ENCODE measurements around the gene GTF2H3. TPM values are rescaled to one million over a fixed set of nuclear protein-coding genes. Genes with fewer than 3 reads are reported as not detected.
A peak's percentile ranks its signal among the peaks of the same experiment; 100 is the strongest.

Gene GTF2H3
- total RNA-seq, 2 experiments from 2014 or later = 36.6 to 40.3 TPM

DNA sequence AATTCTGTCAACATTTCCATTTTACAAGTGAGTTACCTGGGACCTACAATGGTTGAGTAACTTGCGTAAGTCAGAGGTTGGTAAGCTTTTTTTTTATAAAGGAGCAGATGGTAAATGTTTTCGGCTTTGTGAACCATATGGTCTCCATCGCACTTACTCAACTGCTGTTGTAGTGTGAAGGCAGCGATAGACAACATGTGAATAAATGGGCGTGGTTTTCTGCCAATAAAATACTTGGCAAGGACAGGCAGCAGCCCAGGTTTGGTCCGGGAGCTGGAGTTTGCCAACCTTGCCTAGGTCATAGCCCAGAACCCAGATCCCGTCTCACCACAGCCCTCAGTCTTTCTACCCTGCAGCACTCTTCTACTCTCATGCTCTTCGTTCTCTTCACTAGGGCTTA lies 25.4 kb upstream of the GTF2H3 start:
- ChIA-PET CTCF (interaction anchor here (0.6 kb wide), 1 partner anchor 29 kb away, joined by 4 read pairs; no protein-coding TSS in a partner anchor), POLR2A (no interaction called here)
- Mint-ChIP-seq H3K4me1 (peaks cover 24% of the 10 kb centered on the region), H3K36me3 (ENCODE audit: low read depth) (peaks cover 71% of the 10 kb centered on the region), H3K9me3 (no peaks in the 10 kb centered on the region), H3K27me3 (no peaks in the 10 kb centered on the region), H3K4me3 (no peak overlapping the region), H3K27ac (no peak overlapping the region)
- DNase-seq = no peak

- Mint-ChIP-seq H3K4me1 (peaks cover 3% of the 10 kb centered on the region), H3K27me3 (no peaks in the 10 kb centered on the region), H3K9me3 (no peaks in the 10 kb centered on the region), H3K4me3 (no peak overlapping the region), H3K27ac (no peak overlapping the region), H3K36me3 (ENCODE audit: low read depth) (peaks cover 80% of the 10 kb centered on the region)
- no peak for DNase-seq
- ChIA-PET POLR2A (interaction anchor here (2.3 kb wide), 1 partner anchor 11 kb away, joined by 10 read pairs; the partner anchor contains the start of gene DDX55), CTCF (no interaction called here)
These were observed 19.5 kb upstream of the GTF2H3 start for GRCh38 chr12:123614110-123614509.

DNA sequence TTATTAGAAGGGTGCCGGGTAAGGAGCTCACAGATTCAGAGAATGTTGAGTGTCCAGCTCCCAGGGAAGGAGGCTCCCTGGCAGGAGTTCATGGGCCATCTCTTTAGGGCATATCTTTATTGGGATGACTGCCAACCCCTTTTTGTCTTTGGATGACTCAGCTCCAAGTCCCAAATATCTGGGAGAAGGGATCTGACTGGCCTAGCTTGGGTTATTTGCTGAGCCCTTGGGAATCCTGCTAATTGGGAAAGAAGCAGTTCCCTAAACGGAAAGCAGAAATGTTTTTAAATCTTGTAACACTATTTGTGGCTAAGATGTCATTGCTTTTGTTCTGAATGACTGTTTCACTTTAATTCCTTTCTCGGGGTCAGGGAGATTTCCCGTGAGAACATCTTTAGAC lies 19.1 kb upstream of the GTF2H3 start:
- H3K4me3 Mint-ChIP-seq = no peak overlapping the region
- peaks cover 3% of the 10 kb centered on the region for H3K4me1 Mint-ChIP-seq
- no peak overlapping the region for H3K27ac Mint-ChIP-seq
- no peaks in the 10 kb centered on the region for H3K27me3 Mint-ChIP-seq
- no peak for DNase-seq
- no peaks in the 10 kb centered on the region for H3K9me3 Mint-ChIP-seq
- CTCF ChIA-PET = no interaction called here
- POLR2A ChIA-PET = interaction anchor here (2.3 kb wide), 1 partner anchor 12 kb away, joined by 10 read pairs; the partner anchor contains the start of gene DDX55
- peaks cover 80% of the 10 kb centered on the region for H3K36me3 Mint-ChIP-seq (ENCODE audit: low read depth)

GRCh38 chr12:123617144-123617543 lies 16.5 kb upstream of the GTF2H3 start:
- H3K4me1 Mint-ChIP-seq = peaks cover 5% of the 10 kb centered on the region
- ChIA-PET POLR2A (interaction anchor here (1.4 kb wide), 1 partner anchor 15 kb away, joined by 6 read pairs; the partner anchor contains the start of gene DDX55), CTCF (interaction anchor here (0.7 to 1.9 kb wide), 2 partner anchors 14 to 287 kb away, joined by 3 to 11 read pairs; no protein-coding TSS in a partner anchor)
- peaks cover 80% of the 10 kb centered on the region for H3K36me3 Mint-ChIP-seq (ENCODE audit: low read depth)
- H3K9me3 Mint-ChIP-seq = no peaks in the 10 kb centered on the region
- no peak for DNase-seq
- no peak overlapping the region for H3K4me3 Mint-ChIP-seq
- peak overlapping the region; percentile 11 for H3K27ac Mint-ChIP-seq
- H3K27me3 Mint-ChIP-seq = no peaks in the 10 kb centered on the region

GRCh38 chr12:123617580-123617979 lies 16.0 kb upstream of the GTF2H3 start:
- DNase-seq = no peak
- ChIA-PET POLR2A (interaction anchor here (1.4 kb wide), 1 partner anchor 15 kb away, joined by 6 read pairs; the partner anchor contains the start of gene DDX55), CTCF (interaction anchor here (0.7 to 1.9 kb wide), 2 partner anchors 15 to 288 kb away, joined by 3 to 11 read pairs; no protein-coding TSS in a partner anchor)
- H3K27ac Mint-ChIP-seq = peak overlapping the region; percentile 11
- no peaks in the 10 kb centered on the region for H3K27me3 Mint-ChIP-seq
- H3K36me3 Mint-ChIP-seq (ENCODE audit: low read depth) = peaks cover 77% of the 10 kb centered on the region
- H3K9me3 Mint-ChIP-seq = no peaks in the 10 kb centered on the region
- H3K4me3 Mint-ChIP-seq = no peak overlapping the region
- peaks cover 5% of the 10 kb centered on the region for H3K4me1 Mint-ChIP-seq

DNA sequence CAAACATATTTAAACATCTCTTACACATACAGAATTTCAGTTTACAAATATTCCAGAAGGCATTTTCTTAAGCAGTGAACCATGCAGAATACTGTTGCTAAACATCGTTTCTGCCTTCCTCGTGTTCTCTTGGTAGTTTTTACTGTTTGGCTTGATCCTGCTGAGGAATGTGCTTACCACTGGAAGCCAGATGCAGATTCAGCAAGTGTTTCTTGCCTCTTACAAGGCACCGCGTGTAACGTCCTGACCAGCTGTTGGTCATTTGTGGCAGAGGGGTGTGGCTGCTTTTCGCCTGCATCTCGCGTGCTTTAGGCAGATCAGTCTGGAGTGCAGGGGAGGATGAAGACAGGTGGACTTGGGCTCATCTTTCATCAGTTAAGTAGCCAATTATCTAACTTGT lies 12.5 kb upstream of the GTF2H3 start:
- Mint-ChIP-seq H3K27me3 (no peaks in the 10 kb centered on the region), H3K36me3 (ENCODE audit: low read depth) (peaks cover 66% of the 10 kb centered on the region), H3K4me1 (peaks cover 5% of the 10 kb centered on the region), H3K4me3 (no peak overlapping the region), H3K27ac (peak overlapping the region; percentile 2), H3K9me3 (no peaks in the 10 kb centered on the region)
- ChIA-PET POLR2A (interaction anchor here (1.2 to 1.5 kb wide), 3 partner anchors 10 to 19 kb away, joined by 4 read pairs; partner anchors contain the start of gene DDX55), CTCF (interaction anchor here (0.9 kb wide), 1 partner anchor 39 kb away, joined by 3 read pairs; no protein-coding TSS in a partner anchor)
- DNase-seq = no peak

- Mint-ChIP-seq H3K4me3 (no peak overlapping the region), H3K36me3 (ENCODE audit: low read depth) (peaks cover 66% of the 10 kb centered on the region), H3K27me3 (no peaks in the 10 kb centered on the region), H3K27ac (no peak overlapping the region), H3K9me3 (no peaks in the 10 kb centered on the region), H3K4me1 (peaks cover 5% of the 10 kb centered on the region)
- ChIA-PET CTCF (interaction anchor here (0.6 to 1.4 kb wide), 2 partner anchors 83 to 145 kb away, joined by 3 to 5 read pairs; no protein-coding TSS in a partner anchor), POLR2A (interaction anchor here (1.2 to 1.4 kb wide), 3 partner anchors 10 to 20 kb away, joined by 4 read pairs; partner anchors contain the start of gene DDX55)
- DNase-seq = no peak
These were observed 11.8 kb upstream of the GTF2H3 start for GRCh38 chr12:123621619-123622530.

GRCh38 chr12:123634142-123634561 lies 523 bp downstream of the GTF2H3 start:
- CTCF ChIA-PET = interaction anchor here (0.5 to 1.1 kb wide), 2 partner anchors 10 to 210 kb away, joined by 3 to 4 read pairs; no protein-coding TSS in a partner anchor
- H3K4me3 Mint-ChIP-seq = peak overlapping the region; percentile 93

GRCh38 chr12:123643911-123644310 lies 10.3 kb downstream of the GTF2H3 start:
- H3K36me3 Mint-ChIP-seq (ENCODE audit: low read depth) = peaks cover 38% of the 10 kb centered on the region
- POLR2A ChIA-PET = interaction anchor here (0.7 kb wide), 1 partner anchor 53 kb away, joined by 4 read pairs; no protein-coding TSS in a partner anchor

More at GRCh38 chr12:123634142-123634561, 523 bp downstream of the GTF2H3 start:
- POLR2A ChIA-PET = interaction anchor here (0.8 to 3.2 kb wide), 9 partner anchors 9 to 401 kb away, joined by 3 to 28 read pairs (median 3); partner anchors contain the start of genes ATP6V0A2, DDX55, MPHOSPH9 and MTRFR
- DNase-seq = peak; percentile 17
- H3K4me1 Mint-ChIP-seq = peaks cover 31% of the 10 kb centered on the region
- H3K27ac Mint-ChIP-seq = peak overlapping the region; percentile 82
- peaks cover 29% of the 10 kb centered on the region for H3K36me3 Mint-ChIP-seq (ENCODE audit: low read depth)
- H3K9me3 Mint-ChIP-seq = no peaks in the 10 kb centered on the region
- no peaks in the 10 kb centered on the region for H3K27me3 Mint-ChIP-seq

GRCh38 chr12:123645380-123645779 lies 11.8 kb downstream of the GTF2H3 start:
- Mint-ChIP-seq H3K27me3 (no peaks in the 10 kb centered on the region), H3K27ac (no peak overlapping the region), H3K4me3 (no peak overlapping the region), H3K9me3 (no peaks in the 10 kb centered on the region), H3K4me1 (no peaks in the 10 kb centered on the region), H3K36me3 (ENCODE audit: low read depth) (peaks cover 40% of the 10 kb centered on the region)
- ChIA-PET POLR2A (interaction anchor here (0.6 kb wide), 2 partner anchors 11 to 268 kb away, joined by 3 to 4 read pairs; no protein-coding TSS in a partner anchor), CTCF (no interaction called here)
- DNase-seq = no peak

More at GRCh38 chr12:123643911-123644310, 10.3 kb downstream of the GTF2H3 start:
- no peak for DNase-seq
- H3K4me3 Mint-ChIP-seq = no peak overlapping the region
- no peak overlapping the region for H3K27ac Mint-ChIP-seq
- no peaks in the 10 kb centered on the region for H3K27me3 Mint-ChIP-seq
- no peaks in the 10 kb centered on the region for H3K9me3 Mint-ChIP-seq
- no peaks in the 10 kb centered on the region for H3K4me1 Mint-ChIP-seq
- CTCF ChIA-PET = no interaction called here

- Mint-ChIP-seq H3K9me3 (no peaks in the 10 kb centered on the region), H3K36me3 (ENCODE audit: low read depth) (peaks cover 42% of the 10 kb centered on the region), H3K4me3 (no peak overlapping the region), H3K27me3 (no peaks in the 10 kb centered on the region), H3K27ac (no peak overlapping the region), H3K4me1 (no peaks in the 10 kb centered on the region)
- ChIA-PET POLR2A (interaction anchor here (0.6 kb wide), 1 partner anchor 11 kb away, joined by 3 read pairs; no protein-coding TSS in a partner anchor), CTCF (no interaction called here)
- DNase-seq = no peak
These were observed 12.2 kb downstream of the GTF2H3 start for GRCh38 chr12:123645878-123646277.

- Mint-ChIP-seq H3K4me1 (no peaks in the 10 kb centered on the region), H3K4me3 (no peak overlapping the region), H3K9me3 (no peaks in the 10 kb centered on the region), H3K36me3 (ENCODE audit: low read depth) (peaks cover 44% of the 10 kb centered on the region), H3K27me3 (no peaks in the 10 kb centered on the region), H3K27ac (no peak overlapping the region)
- no peak for DNase-seq
- POLR2A ChIA-PET = no interaction called here
- CTCF ChIA-PET = no interaction called here
These were observed 14.8 kb downstream of the GTF2H3 start for GRCh38 chr12:123648401-123648800.
